Activated naive CD4-positive, alpha-beta T cell treated with anti-CD3 and anti-CD28 coated beads for 36 hours (primary cell): ENCODE measurements around the gene SLC9A9. TPM values are rescaled to one million over a fixed set of nuclear protein-coding genes. Genes with fewer than 3 reads are reported as not detected.

Experiments
- CTCF ChIA-PET: fragments of 350-600 bp; sonication (Branson Sonifier 250); formaldehyde crosslinking; loops from one replicate; lab custom pipeline; 2021; ENCODE audit warnings: antibody characterized with exemption; lab: Charles Lee
- DNase-seq: peaks from one replicate; pipeline ENCODE4 v3.0.0-alpha.2; 2020
- H3K27ac Mint-ChIP-seq: one replicate; pipeline ENCODE4 v1.8.0; 2021; ENCODE audit warnings: mild to moderate bottlenecking, mixed read lengths
- H3K27me3 Mint-ChIP-seq: one replicate; pipeline ENCODE4 v1.8.0; 2021; ENCODE audit warnings: low read depth, mixed read lengths
- H3K36me3 Mint-ChIP-seq: one replicate; pipeline ENCODE4 v1.8.0; 2021; ENCODE audit warnings: low read depth, mixed read lengths
- H3K4me1 Mint-ChIP-seq: one replicate; pipeline ENCODE4 v1.8.0; 2021; ENCODE audit warnings: low read depth, mixed read lengths
- H3K4me3 Mint-ChIP-seq: one replicate; pipeline ENCODE4 v1.8.0; 2021; ENCODE audit warnings: mild to moderate bottlenecking, moderate library complexity, mixed read lengths
- H3K9me3 Mint-ChIP-seq: one replicate; pipeline ENCODE4 v1.8.0; 2021; ENCODE audit warnings: mixed read lengths
- intact Hi-C: fragments of 100-400 bp; cut with micrococcal nuclease; formaldehyde crosslinking; loops from one replicate; pipeline ENCODE4 v1.15.1; 2023
- total RNA-seq, 2 experiments: library from RNA; stranded (reverse); gene quantifications; one replicate each; pipeline ENCODE4 v1.2.3, GENCODE V29; 2021

The SLC9A9 gene
- total RNA-seq, 2 experiments from 2014 or later: 0.33 to 0.49 TPM

GRCh38 chr3:143356839-143357238, 491.4 kb downstream of the SLC9A9 start:
- no peak for DNase-seq
- no peak overlapping the region for H3K4me3 Mint-ChIP-seq
- intact Hi-C loops: no loop called here
- H3K27ac Mint-ChIP-seq: no peak overlapping the region
- H3K9me3 Mint-ChIP-seq: no peaks in the 10 kb centered on the region
- CTCF ChIA-PET: interaction anchor here (0.8 to 2.3 kb wide), 2 partner anchors 15 to 260 kb away, joined by 3 to 5 read pairs; no protein-coding TSS in a partner anchor
- H3K27me3 Mint-ChIP-seq: no peaks in the 10 kb centered on the region
- no peaks in the 10 kb centered on the region for H3K36me3 Mint-ChIP-seq
- H3K4me1 Mint-ChIP-seq: peaks cover 8% of the 10 kb centered on the region

GRCh38 chr3:143354342-143354741, 493.9 kb downstream of the SLC9A9 start:
- H3K9me3 Mint-ChIP-seq: no peaks in the 10 kb centered on the region
- no peak for DNase-seq
- CTCF ChIA-PET: interaction anchor here (2.3 kb wide), 1 partner anchor 12 kb away, joined by 5 read pairs; no protein-coding TSS in a partner anchor
- peaks cover 12% of the 10 kb centered on the region for H3K4me1 Mint-ChIP-seq
- H3K27me3 Mint-ChIP-seq: no peaks in the 10 kb centered on the region
- no peaks in the 10 kb centered on the region for H3K36me3 Mint-ChIP-seq
- H3K27ac Mint-ChIP-seq: no peak overlapping the region
- H3K4me3 Mint-ChIP-seq: no peak overlapping the region
- intact Hi-C loops: no loop called here

GRCh38 chr3:143352850-143353550, 495.3 kb downstream of the SLC9A9 start:
- no peak overlapping the region for H3K27ac Mint-ChIP-seq
- H3K4me1 Mint-ChIP-seq: peaks cover 25% of the 10 kb centered on the region
- CTCF ChIA-PET: interaction anchor here (0.6 kb wide), 1 partner anchor 13 kb away, joined by 3 read pairs; no protein-coding TSS in a partner anchor
- H3K9me3 Mint-ChIP-seq: no peaks in the 10 kb centered on the region
- no peak overlapping the region for H3K4me3 Mint-ChIP-seq
- no peaks in the 10 kb centered on the region for H3K36me3 Mint-ChIP-seq
- no peak for DNase-seq
- no peaks in the 10 kb centered on the region for H3K27me3 Mint-ChIP-seq
- intact Hi-C loops: no loop called here

- no peak overlapping the region for H3K4me3 Mint-ChIP-seq
- peaks cover 30% of the 10 kb centered on the region for H3K4me1 Mint-ChIP-seq
- DNase-seq: no peak
- CTCF ChIA-PET: interaction anchor here (1.9 kb wide), 1 partner anchor 11 kb away, joined by 4 read pairs; no protein-coding TSS in a partner anchor
- no peaks in the 10 kb centered on the region for H3K27me3 Mint-ChIP-seq
- H3K36me3 Mint-ChIP-seq: no peaks in the 10 kb centered on the region
- no peak overlapping the region for H3K27ac Mint-ChIP-seq
- intact Hi-C loops: no loop called here
- H3K9me3 Mint-ChIP-seq: no peaks in the 10 kb centered on the region
Measured at GRCh38 chr3:143351895-143352608, 496.2 kb downstream of the SLC9A9 start.

GRCh38 chr3:143351354-143351753, 496.9 kb downstream of the SLC9A9 start:
- Mint-ChIP-seq H3K9me3 (no peaks in the 10 kb centered on the region), H3K27me3 (no peaks in the 10 kb centered on the region), H3K4me3 (no peak overlapping the region), H3K4me1 (peaks cover 32% of the 10 kb centered on the region), H3K27ac (no peak overlapping the region), H3K36me3 (no peaks in the 10 kb centered on the region)
- CTCF ChIA-PET: interaction anchor here (1.9 kb wide), 1 partner anchor 12 kb away, joined by 4 read pairs; no protein-coding TSS in a partner anchor
- intact Hi-C loops: no loop called here
- no peak for DNase-seq

- Mint-ChIP-seq H3K27ac (no peak overlapping the region), H3K9me3 (no peaks in the 10 kb centered on the region), H3K4me1 (peaks cover 35% of the 10 kb centered on the region), H3K27me3 (no peaks in the 10 kb centered on the region), H3K4me3 (no peak overlapping the region), H3K36me3 (no peaks in the 10 kb centered on the region)
- intact Hi-C loops: loop anchor here (1.0 to 5.0 kb wide), 3 partner anchors 228 to 413 kb away; no protein-coding TSS in a partner anchor
- DNase-seq: peak; percentile 6
- CTCF ChIA-PET: interaction anchor here (0.6 to 1.3 kb wide), 4 partner anchors 12 to 295 kb away, joined by 3 read pairs; partner anchors contain the start of gene CHST2
Measured at GRCh38 chr3:143349455-143349854, 498.8 kb downstream of the SLC9A9 start.

GRCh38 chr3:143348486-143349327, 499.6 kb downstream of the SLC9A9 start:
- H3K9me3 Mint-ChIP-seq: no peaks in the 10 kb centered on the region
- CTCF ChIA-PET: interaction anchor here (0.6 to 1.3 kb wide), 7 partner anchors 13 to 294 kb away, joined by 3 to 5 read pairs (median 3); partner anchors contain the start of gene CHST2
- H3K27me3 Mint-ChIP-seq: no peaks in the 10 kb centered on the region
- H3K27ac Mint-ChIP-seq: no peak overlapping the region
- no peak for DNase-seq
- H3K4me3 Mint-ChIP-seq: no peak overlapping the region
- intact Hi-C loops: loop anchor here (1.0 to 5.0 kb wide), 3 partner anchors 227 to 414 kb away; no protein-coding TSS in a partner anchor
- H3K36me3 Mint-ChIP-seq: no peaks in the 10 kb centered on the region
- peaks cover 35% of the 10 kb centered on the region for H3K4me1 Mint-ChIP-seq

GRCh38 chr3:143344516-143345165, 503.6 kb downstream of the SLC9A9 start:
- no peak overlapping the region for H3K4me3 Mint-ChIP-seq
- peaks cover 27% of the 10 kb centered on the region for H3K4me1 Mint-ChIP-seq
- no peaks in the 10 kb centered on the region for H3K9me3 Mint-ChIP-seq
- no peak for DNase-seq
- H3K27ac Mint-ChIP-seq: no peak overlapping the region
- no peaks in the 10 kb centered on the region for H3K27me3 Mint-ChIP-seq
- intact Hi-C loops: loop anchor here (5.0 kb wide), 1 partner anchor 418 kb away; no protein-coding TSS in a partner anchor
- no peaks in the 10 kb centered on the region for H3K36me3 Mint-ChIP-seq
- CTCF ChIA-PET: interaction anchor here (1.2 kb wide), 1 partner anchor 224 kb away, joined by 3 read pairs; no protein-coding TSS in a partner anchor

- H3K4me1 Mint-ChIP-seq: peaks cover 20% of the 10 kb centered on the region
- H3K27ac Mint-ChIP-seq: no peak overlapping the region
- H3K9me3 Mint-ChIP-seq: no peaks in the 10 kb centered on the region
- H3K27me3 Mint-ChIP-seq: no peaks in the 10 kb centered on the region
- DNase-seq: no peak
- no peaks in the 10 kb centered on the region for H3K36me3 Mint-ChIP-seq
- intact Hi-C loops: no loop called here
- H3K4me3 Mint-ChIP-seq: no peak overlapping the region
- CTCF ChIA-PET: interaction anchor here (1.2 kb wide), 1 partner anchor 223 kb away, joined by 3 read pairs; no protein-coding TSS in a partner anchor
Measured at GRCh38 chr3:143343944-143344343, 504.3 kb downstream of the SLC9A9 start.

GRCh38 chr3:143343031-143343430, 505.2 kb downstream of the SLC9A9 start:
- Mint-ChIP-seq H3K9me3 (no peaks in the 10 kb centered on the region), H3K36me3 (no peaks in the 10 kb centered on the region), H3K4me3 (no peak overlapping the region), H3K4me1 (peaks cover 10% of the 10 kb centered on the region), H3K27me3 (no peaks in the 10 kb centered on the region), H3K27ac (no peak overlapping the region)
- CTCF ChIA-PET: interaction anchor here (1.2 kb wide), 1 partner anchor 222 kb away, joined by 3 read pairs; no protein-coding TSS in a partner anchor
- DNase-seq: no peak
- intact Hi-C loops: no loop called here

GRCh38 chr3:143339451-143339850, 508.8 kb downstream of the SLC9A9 start:
- H3K4me1 Mint-ChIP-seq: no peaks in the 10 kb centered on the region
- CTCF ChIA-PET: interaction anchor here (0.5 to 1.6 kb wide), 2 partner anchors 73 to 218 kb away, joined by 3 to 4 read pairs; no protein-coding TSS in a partner anchor
- no peaks in the 10 kb centered on the region for H3K27me3 Mint-ChIP-seq
- H3K27ac Mint-ChIP-seq: no peak overlapping the region
- no peak overlapping the region for H3K4me3 Mint-ChIP-seq
- H3K36me3 Mint-ChIP-seq: no peaks in the 10 kb centered on the region
- DNase-seq: no peak
- no peaks in the 10 kb centered on the region for H3K9me3 Mint-ChIP-seq
- intact Hi-C loops: no loop called here
